Prostate gland (tissue), 2 donors: Measurements from ENCODE around the gene CCL4.
"Not testable (repeated sequence)": the region's sequence is repeated elsewhere in the genome, so short reads cannot be mapped to it uniquely, and the experiment has no call there.

Experiments
- POLR2A ChIP-seq: fragments of 450-650 bp; IDR thresholded peaks from one replicate; pipeline ENCODE4 v1.6.1; 2016; ENCODE audit warnings: antibody characterized with exemption, mild to moderate bottlenecking
- TF ChIP-seq, protein P1 (sequence below), 4 experiments: fragments of 200-600 bp in 2 of 4; fragments of 450-650 bp in 2 of 4; sonication (generic) in 2 of 4; IDR thresholded peaks; 1 replicate in 3 of 4; 2 replicates in 1 of 4; pipeline ENCODE4 v1.5.1; 2016 to 2019; ENCODE audit warnings: antibody characterized with exemption in 4 of 4, mild to moderate bottlenecking in 2 of 4, moderate library complexity in 2 of 4

DNA sequence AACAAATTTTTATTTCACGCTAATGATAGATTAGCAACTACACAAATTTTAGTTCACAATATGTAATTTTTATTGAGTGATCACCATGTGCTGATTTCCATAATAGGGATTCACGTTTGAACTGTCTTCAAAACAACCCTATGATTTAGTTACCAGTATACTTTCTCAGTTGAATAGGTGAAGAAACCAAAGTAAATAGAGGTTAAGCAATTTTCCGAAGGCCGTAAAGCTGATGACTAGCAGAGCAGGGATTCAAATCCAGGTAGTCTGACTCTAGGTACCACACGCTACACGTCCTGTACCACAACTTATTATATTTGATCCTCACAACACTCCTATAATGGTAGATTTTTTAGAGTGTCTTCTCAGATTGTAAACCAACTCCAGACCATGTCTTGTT, 10.9 kb upstream of the CCL4 start:
- TF ChIP-seq, protein P1, sequence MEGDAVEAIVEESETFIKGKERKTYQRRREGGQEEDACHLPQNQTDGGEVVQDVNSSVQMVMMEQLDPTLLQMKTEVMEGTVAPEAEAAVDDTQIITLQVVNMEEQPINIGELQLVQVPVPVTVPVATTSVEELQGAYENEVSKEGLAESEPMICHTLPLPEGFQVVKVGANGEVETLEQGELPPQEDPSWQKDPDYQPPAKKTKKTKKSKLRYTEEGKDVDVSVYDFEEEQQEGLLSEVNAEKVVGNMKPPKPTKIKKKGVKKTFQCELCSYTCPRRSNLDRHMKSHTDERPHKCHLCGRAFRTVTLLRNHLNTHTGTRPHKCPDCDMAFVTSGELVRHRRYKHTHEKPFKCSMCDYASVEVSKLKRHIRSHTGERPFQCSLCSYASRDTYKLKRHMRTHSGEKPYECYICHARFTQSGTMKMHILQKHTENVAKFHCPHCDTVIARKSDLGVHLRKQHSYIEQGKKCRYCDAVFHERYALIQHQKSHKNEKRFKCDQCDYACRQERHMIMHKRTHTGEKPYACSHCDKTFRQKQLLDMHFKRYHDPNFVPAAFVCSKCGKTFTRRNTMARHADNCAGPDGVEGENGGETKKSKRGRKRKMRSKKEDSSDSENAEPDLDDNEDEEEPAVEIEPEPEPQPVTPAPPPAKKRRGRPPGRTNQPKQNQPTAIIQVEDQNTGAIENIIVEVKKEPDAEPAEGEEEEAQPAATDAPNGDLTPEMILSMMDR (IDR thresholded peaks at IDR 0.05): not testable (repeated sequence)
- not testable (repeated sequence) for TF ChIP-seq POLR2A
